ENCODE measurements around the gene CCR4. TPM values are rescaled to one million over a fixed set of nuclear protein-coding genes. Genes with fewer than 3 reads are reported as not detected.
A peak's percentile ranks its signal among the peaks of the same experiment; 100 is the strongest.
"Not testable (repeated sequence)": the region's sequence is repeated elsewhere in the genome, so short reads cannot be mapped to it uniquely, and the experiment has no call there.

CCR4 gene
- total RNA-seq, 2 donors from 2014 or later, result 117 to 149 TPM

DNA sequence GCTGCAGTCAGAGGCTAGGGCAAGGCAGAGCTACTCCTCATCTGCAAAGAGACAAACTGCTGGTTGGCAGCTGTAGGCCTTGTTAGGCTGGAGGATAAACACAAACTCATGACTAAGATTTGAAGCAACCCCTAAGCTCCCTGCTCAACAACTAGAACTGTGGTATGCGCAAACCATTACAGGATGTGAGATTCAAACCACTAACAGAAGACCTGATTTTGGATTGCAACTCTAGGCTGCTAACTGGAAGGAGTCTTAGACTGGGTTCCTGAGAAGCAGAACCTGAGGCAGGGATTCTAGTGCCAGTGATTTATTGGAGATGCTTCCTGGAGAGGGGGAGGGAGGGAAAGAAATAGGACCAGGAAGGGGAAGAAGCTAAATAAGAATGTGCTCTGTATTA is 22.5 kb downstream of the CCR4 start:
- Mint-ChIP-seq H3K36me3 (ENCODE audit: low read depth) (no peaks in the 10 kb centered on the region), H3K27me3 (no peaks in the 10 kb centered on the region), H3K4me3 (peak overlapping the region; percentile 21), H3K4me1 (peaks cover 45% of the 10 kb centered on the region), H3K27ac (peak overlapping the region; percentile 87)
- H3K9me3 ChIP-seq (ENCODE audit: control insufficient read depth, low read length, poor library complexity, severe bottlenecking), result peaks cover 3% of the 10 kb centered on the region
- ATAC-seq (peak; percentile 97), DNase-seq (no peak)

DNA sequence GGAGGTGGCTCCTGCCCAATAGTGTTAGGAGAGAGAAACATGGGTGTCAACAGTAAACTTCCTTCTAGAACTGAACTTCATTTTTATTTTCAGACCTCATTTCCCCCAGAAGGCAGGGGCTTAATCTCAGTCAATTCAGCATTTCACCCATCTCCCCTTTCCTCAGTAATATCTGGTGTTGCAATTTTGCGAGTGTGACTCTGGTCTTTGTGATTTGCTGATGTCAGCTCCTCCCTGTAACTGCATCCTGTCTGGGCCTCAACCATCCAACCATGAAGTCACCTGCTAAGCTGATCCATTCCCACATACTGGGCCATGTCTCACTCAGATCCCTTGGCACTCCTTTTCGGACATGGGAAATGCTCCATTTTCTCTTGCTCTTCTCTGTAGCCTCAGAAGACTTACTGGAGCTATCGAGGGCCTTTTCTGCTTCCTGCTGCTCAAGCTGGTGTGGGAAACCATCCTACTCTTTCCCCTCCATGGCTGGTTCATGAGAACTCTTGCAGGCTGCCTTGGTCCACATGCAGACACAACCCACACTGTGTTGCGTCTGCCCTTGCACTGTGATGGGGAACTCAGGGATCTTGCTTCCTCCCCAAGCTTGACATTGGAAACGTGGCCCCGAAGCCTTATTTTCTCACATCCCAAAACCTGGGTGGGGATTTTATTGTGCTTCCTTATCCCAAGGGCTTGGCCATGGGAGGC is 24.6 kb downstream of the CCR4 start:
- Mint-ChIP-seq H3K36me3 (ENCODE audit: low read depth) (no peaks in the 10 kb centered on the region), H3K27ac (peak overlapping the region; percentile 90), H3K4me1 (peaks cover 45% of the 10 kb centered on the region), H3K27me3 (no peaks in the 10 kb centered on the region), H3K4me3 (no peak overlapping the region)
- peaks cover 3% of the 10 kb centered on the region for H3K9me3 ChIP-seq (ENCODE audit: control insufficient read depth, low read length, poor library complexity, severe bottlenecking)
- DNase-seq (no peak), ATAC-seq (no peak)

DNA sequence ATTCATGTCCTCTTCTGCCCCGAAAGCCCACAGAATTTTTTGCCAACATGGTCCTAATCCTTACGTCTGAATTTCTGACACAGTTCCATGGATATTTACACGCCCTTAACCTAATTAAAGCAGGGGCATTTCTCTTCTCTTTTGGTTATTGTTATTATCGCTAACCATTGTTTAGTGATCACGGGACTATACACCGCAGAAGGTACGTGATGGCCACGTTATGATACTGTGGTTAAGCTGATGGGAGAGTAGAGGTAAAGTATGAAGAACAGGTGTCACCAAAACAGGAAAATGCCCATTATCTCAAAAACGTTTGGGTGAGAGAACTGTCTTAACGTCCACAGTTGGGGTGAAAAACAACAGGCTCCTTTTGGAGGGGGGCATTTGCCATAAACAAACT is 26.4 kb downstream of the CCR4 start:
- Mint-ChIP-seq H3K27me3 (no peaks in the 10 kb centered on the region), H3K4me3 (no peak overlapping the region), H3K36me3 (ENCODE audit: low read depth) (no peaks in the 10 kb centered on the region), H3K27ac (no peak overlapping the region), H3K4me1 (peaks cover 36% of the 10 kb centered on the region)
- ATAC-seq (no peak), DNase-seq (no peak)
- H3K9me3 ChIP-seq (ENCODE audit: control insufficient read depth, low read length, poor library complexity, severe bottlenecking), result peaks cover 3% of the 10 kb centered on the region

DNA sequence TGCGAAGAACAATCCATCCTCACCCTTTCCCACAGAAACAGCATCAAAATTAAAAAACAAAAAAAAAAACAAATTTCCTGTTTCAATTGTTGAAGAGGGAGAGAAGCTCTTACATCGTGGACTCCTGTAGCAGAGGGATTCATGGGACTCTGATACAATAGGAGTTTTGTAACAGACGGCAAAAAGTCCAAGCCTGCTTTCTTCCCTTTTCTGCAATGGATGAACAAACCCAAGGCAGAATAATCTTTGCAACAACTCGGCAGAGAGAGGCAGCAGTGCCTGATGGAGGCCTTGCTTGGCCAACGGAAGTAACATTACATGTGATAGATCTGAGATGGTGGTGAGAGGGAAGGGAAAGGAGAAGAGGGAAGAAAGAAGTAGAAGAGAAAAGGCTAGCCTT is 26.9 kb downstream of the CCR4 start:
- peaks cover 3% of the 10 kb centered on the region for H3K9me3 ChIP-seq (ENCODE audit: control insufficient read depth, low read length, poor library complexity, severe bottlenecking)
- Mint-ChIP-seq H3K4me3 (no peak overlapping the region), H3K27ac (no peak overlapping the region), H3K4me1 (peaks cover 32% of the 10 kb centered on the region), H3K27me3 (no peaks in the 10 kb centered on the region), H3K36me3 (ENCODE audit: low read depth) (no peaks in the 10 kb centered on the region)
- DNase-seq (no peak), ATAC-seq (no peak)

DNA sequence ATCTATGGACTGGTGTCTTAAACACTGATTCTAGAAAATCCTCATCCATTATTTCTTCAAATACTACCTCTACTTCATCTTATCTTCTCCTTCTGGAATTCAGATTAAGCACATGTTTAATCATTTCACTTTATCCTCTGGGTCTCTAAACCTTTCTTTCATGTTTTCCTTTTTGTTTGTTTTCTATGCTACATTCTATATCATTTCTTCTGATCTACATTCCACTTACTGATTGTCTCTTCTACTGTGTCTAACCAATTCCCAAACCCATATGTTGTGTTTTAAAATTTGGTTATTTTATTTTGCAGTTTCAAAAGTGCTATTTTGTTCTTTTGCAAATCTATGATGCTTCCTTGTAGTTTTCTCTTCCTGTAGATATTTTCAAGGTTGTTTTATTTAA is 31.7 kb downstream of the CCR4 start:
- H3K9me3 ChIP-seq (ENCODE audit: control insufficient read depth, low read length, poor library complexity, severe bottlenecking), result no peaks in the 10 kb centered on the region
- H3K27ac Mint-ChIP-seq, result no peak overlapping the region
- ATAC-seq, result no peak
- DNase-seq, result no peak
- H3K4me3 Mint-ChIP-seq, result no peak overlapping the region
- H3K4me1 Mint-ChIP-seq, result peaks cover 15% of the 10 kb centered on the region
- H3K27me3 Mint-ChIP-seq, result no peaks in the 10 kb centered on the region
- no peaks in the 10 kb centered on the region for H3K36me3 Mint-ChIP-seq (ENCODE audit: low read depth)

DNA sequence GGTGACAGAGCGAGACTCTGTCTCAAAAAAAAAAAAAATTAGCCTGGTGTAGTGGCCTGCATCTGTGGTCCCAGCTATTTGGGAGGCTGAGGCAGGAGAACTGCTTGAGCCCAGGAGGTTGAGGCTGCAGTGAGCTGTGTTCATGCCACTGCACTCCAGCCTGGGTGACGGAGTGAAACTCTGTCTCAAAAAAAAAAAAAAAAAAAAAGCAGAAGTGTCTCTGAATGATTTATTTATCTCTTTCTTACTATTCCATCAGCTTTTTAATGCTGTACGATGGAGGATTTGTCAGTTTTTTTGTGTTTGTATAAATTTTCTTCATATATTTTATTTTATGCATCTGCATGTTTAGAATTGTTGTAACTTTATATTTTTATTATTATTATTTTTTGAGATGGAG is 33.5 kb downstream of the CCR4 start:
- ATAC-seq; H3K27me3 Mint-ChIP-seq; H3K36me3 Mint-ChIP-seq (ENCODE audit: low read depth); H3K27ac Mint-ChIP-seq; DNase-seq; H3K9me3 ChIP-seq (ENCODE audit: control insufficient read depth, low read length, poor library complexity, severe bottlenecking); H3K4me3 Mint-ChIP-seq: not testable (repeated sequence)
- H3K4me1 Mint-ChIP-seq, result peaks cover 19% of the 10 kb centered on the region

DNA sequence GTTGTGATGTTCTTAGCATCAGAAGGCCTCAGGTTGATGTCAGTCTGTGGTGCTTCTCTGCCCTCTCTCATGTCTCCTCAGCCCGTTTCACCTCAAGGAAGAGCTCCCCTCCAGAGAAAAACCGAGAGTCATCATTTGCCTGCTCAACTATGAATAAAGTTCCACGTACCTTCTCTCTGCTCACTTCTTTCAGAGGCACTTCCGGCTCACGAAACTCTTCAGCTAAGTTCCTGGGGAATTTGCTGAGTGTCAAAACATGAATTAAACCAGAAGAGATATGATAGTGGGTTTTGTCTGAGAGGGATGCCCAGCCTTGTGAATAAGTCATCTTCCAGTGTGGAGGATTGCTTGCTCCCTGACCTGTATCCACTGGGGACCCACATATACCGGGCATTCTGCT is 37.7 kb downstream of the CCR4 start:
- peak; percentile 26 for ATAC-seq
- H3K27ac Mint-ChIP-seq, result peak overlapping the region; percentile 90

DNA sequence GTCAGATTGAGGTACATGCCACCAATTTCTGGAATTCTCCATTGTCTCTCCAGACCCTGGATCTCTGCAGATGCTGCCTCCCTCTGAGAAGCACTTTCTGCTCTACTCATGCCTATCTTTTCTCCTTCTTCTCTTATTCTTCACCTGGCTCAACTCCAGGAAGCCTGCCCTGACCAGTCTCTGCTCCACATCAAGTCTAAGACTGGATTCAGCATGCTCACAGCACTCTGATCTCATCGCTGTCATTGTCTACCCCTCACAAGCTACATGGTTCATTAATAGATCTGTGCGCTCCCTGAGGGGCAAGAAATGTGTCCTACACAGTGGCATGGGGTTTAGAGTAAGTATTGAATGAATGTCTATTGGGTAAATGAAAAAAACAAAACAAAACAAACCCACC is 38.7 kb downstream of the CCR4 start:
- H3K4me3 Mint-ChIP-seq, result peak overlapping the region; percentile 59
- H3K27me3 Mint-ChIP-seq, result no peaks in the 10 kb centered on the region
- H3K4me1 Mint-ChIP-seq, result peaks cover 42% of the 10 kb centered on the region
- H3K27ac Mint-ChIP-seq, result peak overlapping the region; percentile 90
- H3K9me3 ChIP-seq (ENCODE audit: control insufficient read depth, low read length, poor library complexity, severe bottlenecking), result no peaks in the 10 kb centered on the region
- DNase-seq (no peak), ATAC-seq (no peak)
- no peaks in the 10 kb centered on the region for H3K36me3 Mint-ChIP-seq (ENCODE audit: low read depth)

More for the DNA sequence above, 37.7 kb downstream of the CCR4 start:
- no peaks in the 10 kb centered on the region for H3K9me3 ChIP-seq (ENCODE audit: control insufficient read depth, low read length, poor library complexity, severe bottlenecking)
- Mint-ChIP-seq H3K4me3 (peak overlapping the region; percentile 77), H3K36me3 (ENCODE audit: low read depth) (no peaks in the 10 kb centered on the region), H3K4me1 (peaks cover 36% of the 10 kb centered on the region), H3K27me3 (no peaks in the 10 kb centered on the region)
- DNase-seq, result no peak

DNA sequence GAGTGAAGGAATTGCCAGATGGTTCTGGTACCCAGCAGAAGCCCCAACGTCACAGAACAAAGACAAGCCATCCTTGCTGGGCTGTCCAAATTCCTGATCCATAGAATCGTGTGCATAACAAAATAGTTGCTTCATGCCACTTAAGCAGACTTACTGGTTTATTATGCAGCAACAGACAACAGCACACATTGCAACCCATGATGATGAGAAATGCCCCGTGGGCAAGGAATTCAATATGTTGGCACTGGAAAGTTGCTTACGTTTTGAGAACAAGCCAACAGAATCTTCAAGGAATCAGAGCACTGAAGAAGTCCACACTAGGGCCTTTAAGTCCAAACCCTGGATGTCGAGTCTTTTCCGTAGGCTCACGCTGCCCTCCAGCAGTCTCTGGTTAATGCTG is 40.3 kb downstream of the CCR4 start:
- Mint-ChIP-seq H3K27me3 (no peaks in the 10 kb centered on the region), H3K4me1 (peaks cover 51% of the 10 kb centered on the region), H3K36me3 (ENCODE audit: low read depth) (no peaks in the 10 kb centered on the region), H3K27ac (peak overlapping the region; percentile 97), H3K4me3 (no peak overlapping the region)
- no peak for DNase-seq
- no peaks in the 10 kb centered on the region for H3K9me3 ChIP-seq (ENCODE audit: control insufficient read depth, low read length, poor library complexity, severe bottlenecking)
- no peak for ATAC-seq

DNA sequence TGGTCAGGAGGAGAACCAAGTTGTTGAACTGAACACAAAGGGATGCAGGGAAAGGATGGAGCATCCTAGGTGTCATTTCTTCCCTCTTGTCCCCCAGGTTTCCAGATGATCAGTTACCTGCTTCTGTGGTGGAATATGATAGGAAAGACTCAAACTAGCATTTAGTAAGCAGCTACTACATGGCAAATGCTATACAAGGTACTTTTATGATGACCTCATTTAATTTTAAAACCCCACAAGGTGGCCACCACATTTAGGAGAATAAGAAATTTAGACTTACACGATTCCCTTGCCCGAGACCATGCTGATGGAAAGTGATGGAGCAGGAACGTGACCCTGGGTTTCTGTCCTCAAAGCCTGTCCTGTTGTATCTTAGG is 40.9 kb downstream of the CCR4 start:
- no peaks in the 10 kb centered on the region for H3K9me3 ChIP-seq (ENCODE audit: control insufficient read depth, low read length, poor library complexity, severe bottlenecking)
- Mint-ChIP-seq H3K27ac (peak overlapping the region; percentile 97), H3K36me3 (ENCODE audit: low read depth) (no peaks in the 10 kb centered on the region), H3K4me1 (peaks cover 50% of the 10 kb centered on the region), H3K27me3 (no peaks in the 10 kb centered on the region), H3K4me3 (peak overlapping the region; percentile 74)
- DNase-seq, result no peak
- peak; percentile 24 for ATAC-seq

DNA sequence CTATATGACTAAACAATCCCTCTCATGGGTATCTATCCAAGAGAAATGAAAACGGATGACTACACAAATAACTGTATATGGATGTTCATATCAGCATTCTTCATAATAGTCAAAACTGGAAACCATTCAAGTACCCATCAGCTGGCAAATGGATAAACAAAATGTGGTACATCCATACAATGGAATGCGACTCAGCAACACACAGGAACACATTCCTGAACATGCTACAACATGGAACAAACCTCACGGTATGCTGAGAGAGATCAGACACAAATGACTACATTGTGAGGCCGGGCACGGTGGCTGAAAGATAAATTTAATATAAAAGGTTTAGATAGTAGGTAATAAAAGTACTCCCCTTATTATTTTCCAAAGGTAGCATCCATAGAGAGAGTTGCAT is 42.6 kb downstream of the CCR4 start:
- H3K27me3 Mint-ChIP-seq, result no peaks in the 10 kb centered on the region
- DNase-seq (no peak), ATAC-seq (no peak)
- no peaks in the 10 kb centered on the region for H3K9me3 ChIP-seq (ENCODE audit: control insufficient read depth, low read length, poor library complexity, severe bottlenecking)
- no peak overlapping the region for H3K4me3 Mint-ChIP-seq
- H3K36me3 Mint-ChIP-seq (ENCODE audit: low read depth), result peaks cover 2% of the 10 kb centered on the region
- H3K27ac Mint-ChIP-seq, result peak overlapping the region; percentile 97
- H3K4me1 Mint-ChIP-seq, result peaks cover 54% of the 10 kb centered on the region

DNA sequence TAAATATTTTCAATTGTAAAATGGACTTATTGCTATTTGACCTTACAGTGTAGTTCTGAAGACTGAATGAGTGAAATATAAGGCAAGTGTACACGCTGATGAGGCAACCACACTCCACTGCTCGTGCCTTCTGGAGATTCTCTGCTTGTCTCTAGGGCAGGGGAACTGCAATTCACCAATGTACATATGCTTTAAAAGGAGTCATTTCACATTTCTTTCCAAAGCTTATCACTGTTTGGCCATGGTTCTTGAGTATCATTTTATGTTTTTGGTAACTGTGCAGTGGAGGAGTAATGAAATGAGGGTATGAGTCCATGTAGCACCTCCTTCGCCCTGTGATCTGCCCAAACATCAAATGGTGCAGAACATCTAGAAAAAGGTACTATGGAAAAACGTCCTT is 43.7 kb downstream of the CCR4 start:
- no peaks in the 10 kb centered on the region for H3K9me3 ChIP-seq (ENCODE audit: control insufficient read depth, low read length, poor library complexity, severe bottlenecking)
- no peaks in the 10 kb centered on the region for H3K27me3 Mint-ChIP-seq
- peak overlapping the region; percentile 97 for H3K27ac Mint-ChIP-seq
- H3K4me3 Mint-ChIP-seq, result peak overlapping the region; percentile 3
- peaks cover 2% of the 10 kb centered on the region for H3K36me3 Mint-ChIP-seq (ENCODE audit: low read depth)
- no peak for ATAC-seq
- H3K4me1 Mint-ChIP-seq, result peaks cover 52% of the 10 kb centered on the region
- DNase-seq, result no peak

DNA sequence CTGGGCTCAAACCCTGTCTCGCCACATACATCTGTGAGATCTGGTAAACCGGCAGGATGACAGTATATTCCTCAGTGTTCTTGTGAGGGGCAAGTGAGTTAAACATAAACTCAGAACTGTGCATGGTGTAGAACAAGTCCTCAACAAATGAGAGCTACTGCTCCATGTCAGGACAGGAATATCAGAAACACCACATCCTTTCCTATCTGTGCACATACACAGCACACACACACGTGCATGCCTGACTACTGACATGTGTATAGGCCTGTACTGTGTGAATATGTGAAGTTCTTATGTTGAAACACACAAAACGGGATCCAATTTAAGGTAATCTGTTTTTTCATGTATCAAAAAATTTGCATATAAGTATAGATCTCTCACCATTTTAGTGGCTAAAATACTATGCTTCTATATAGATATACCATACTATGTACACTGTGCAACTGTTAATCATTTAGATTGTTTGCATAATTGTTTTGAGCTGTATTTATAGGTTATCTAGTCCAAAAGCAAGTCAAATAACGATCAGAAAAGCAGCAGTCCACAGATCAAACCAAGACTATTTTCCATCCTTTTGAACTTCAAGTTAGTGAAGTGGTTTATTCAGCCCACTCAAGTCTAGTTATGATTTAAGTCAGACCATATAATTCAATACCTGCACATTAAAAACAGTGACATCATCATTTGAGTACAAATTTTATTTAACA is 44.8 kb downstream of the CCR4 start:
- peak overlapping the region; percentile 97 for H3K27ac Mint-ChIP-seq
- DNase-seq (no peak), ATAC-seq (no peak)
- no peak overlapping the region for H3K4me3 Mint-ChIP-seq
- peaks cover 2% of the 10 kb centered on the region for H3K36me3 Mint-ChIP-seq (ENCODE audit: low read depth)
- H3K27me3 Mint-ChIP-seq, result no peaks in the 10 kb centered on the region
- no peaks in the 10 kb centered on the region for H3K9me3 ChIP-seq (ENCODE audit: control insufficient read depth, low read length, poor library complexity, severe bottlenecking)
- H3K4me1 Mint-ChIP-seq, result peaks cover 58% of the 10 kb centered on the region

DNA sequence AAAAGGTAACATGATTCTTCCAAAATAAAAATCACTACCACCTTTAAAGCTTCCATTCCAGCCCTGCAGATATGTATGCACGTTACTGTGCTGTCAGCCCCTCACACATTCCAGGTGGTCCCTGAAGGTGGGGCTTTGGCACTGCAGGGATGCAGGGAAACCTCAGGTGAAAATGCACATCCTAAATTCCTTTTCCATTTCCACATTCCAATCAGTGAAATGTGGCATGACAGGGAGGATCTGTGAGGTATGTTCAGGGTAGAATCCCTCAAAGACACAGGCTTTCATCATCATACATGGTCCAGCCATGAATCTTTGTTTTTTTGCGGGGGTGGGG is 45.3 kb downstream of the CCR4 start:
- H3K27me3 Mint-ChIP-seq, result no peaks in the 10 kb centered on the region
- H3K4me3 Mint-ChIP-seq, result no peak overlapping the region
- DNase-seq, result no peak
- H3K27ac Mint-ChIP-seq, result peak overlapping the region; percentile 93
- H3K9me3 ChIP-seq (ENCODE audit: control insufficient read depth, low read length, poor library complexity, severe bottlenecking), result no peaks in the 10 kb centered on the region
- no peak for ATAC-seq
- peaks cover 62% of the 10 kb centered on the region for H3K4me1 Mint-ChIP-seq
- peaks cover 2% of the 10 kb centered on the region for H3K36me3 Mint-ChIP-seq (ENCODE audit: low read depth)
